Measurements from ENCODE around the gene GLI3. TPM values are rescaled to one million over a fixed set of nuclear protein-coding genes. Genes with fewer than 3 reads are reported as not detected.

The GLI3 gene
- total RNA-seq, 2 experiments from 2014 or later: 0.12 TPM; not detected in 1

DNA sequence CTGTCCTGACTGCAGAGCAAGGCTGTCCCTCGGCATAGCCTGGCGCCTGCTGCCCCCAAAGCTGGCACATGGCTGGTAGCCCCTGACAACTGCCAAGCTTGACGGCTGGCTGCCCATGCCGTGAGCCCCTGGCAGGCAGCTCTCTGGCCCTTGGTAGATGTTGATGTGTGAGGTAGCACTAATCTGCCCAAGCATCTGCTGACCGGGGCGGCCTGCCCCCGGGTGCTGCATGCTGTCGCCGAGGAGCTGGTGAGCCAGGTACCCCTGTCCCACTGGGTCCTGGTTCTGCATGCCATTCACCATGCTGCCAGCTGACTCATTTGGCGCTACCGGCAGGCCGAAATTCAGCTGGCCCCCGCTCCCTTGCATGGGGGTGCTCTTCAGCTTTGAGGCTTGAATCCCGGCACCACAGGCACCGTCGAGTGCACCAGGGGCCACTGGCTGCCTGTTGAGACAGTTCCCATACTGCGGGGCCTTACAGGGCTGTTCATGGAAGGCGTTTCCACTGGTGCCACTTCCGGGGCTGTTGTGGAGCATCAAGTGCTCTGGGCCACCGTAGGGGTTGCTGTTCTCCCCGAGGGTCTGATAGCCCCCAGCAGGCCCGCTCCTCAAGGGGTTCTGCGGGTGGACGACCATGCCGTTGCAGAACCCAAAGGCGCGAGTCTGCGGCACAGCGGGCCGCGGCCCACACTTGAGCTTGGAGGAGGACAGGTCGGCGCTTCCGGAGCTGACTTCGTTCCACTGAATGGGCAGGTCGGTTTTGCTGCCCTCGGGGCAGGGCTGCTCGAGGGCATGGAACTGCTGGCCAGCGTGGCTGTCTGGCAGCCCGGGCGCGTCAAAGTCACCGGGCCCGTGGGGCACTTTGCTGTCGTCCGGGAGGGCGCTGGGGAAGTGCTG, 271.9 kb downstream of the GLI3 start:
- ChIA-PET POLR2A (no interaction called here), CTCF (no interaction called here)
- no peaks in the 10 kb centered on the region for H3K9me3 Mint-ChIP-seq
- H3K27ac Mint-ChIP-seq: no peak overlapping the region
- H3K36me3 Mint-ChIP-seq (ENCODE audit: low read depth): no peaks in the 10 kb centered on the region
- no peak overlapping the region for H3K4me3 Mint-ChIP-seq
- no peak for DNase-seq
- no peaks in the 10 kb centered on the region for H3K4me1 Mint-ChIP-seq
- H3K27me3 Mint-ChIP-seq: peaks cover 3% of the 10 kb centered on the region

GRCh38 chr7:41964183-41964753, 272.7 kb downstream of the GLI3 start:
- POLR2A ChIA-PET: no interaction called here
- no peak overlapping the region for H3K27ac Mint-ChIP-seq
- no peaks in the 10 kb centered on the region for H3K4me1 Mint-ChIP-seq
- H3K9me3 Mint-ChIP-seq: no peaks in the 10 kb centered on the region
- H3K4me3 Mint-ChIP-seq: no peak overlapping the region
- peaks cover 5% of the 10 kb centered on the region for H3K27me3 Mint-ChIP-seq
- no peaks in the 10 kb centered on the region for H3K36me3 Mint-ChIP-seq (ENCODE audit: low read depth)
- CTCF ChIA-PET: no interaction called here
- no peak for DNase-seq

- POLR2A ChIA-PET: no interaction called here
- Mint-ChIP-seq H3K27ac (no peak overlapping the region), H3K4me3 (no peak overlapping the region), H3K36me3 (ENCODE audit: low read depth) (no peaks in the 10 kb centered on the region), H3K27me3 (peaks cover 23% of the 10 kb centered on the region), H3K9me3 (no peaks in the 10 kb centered on the region), H3K4me1 (no peaks in the 10 kb centered on the region)
- CTCF ChIA-PET: interaction anchor here (2.3 kb wide), 1 partner anchor 13 kb away, joined by 7 read pairs; no protein-coding TSS in a partner anchor
- DNase-seq: no peak
Observed at GRCh38 chr7:41956705-41957104, 280.3 kb downstream of the GLI3 start.

- H3K27ac Mint-ChIP-seq: no peak overlapping the region
- H3K27me3 Mint-ChIP-seq: peaks cover 23% of the 10 kb centered on the region
- H3K9me3 Mint-ChIP-seq: no peaks in the 10 kb centered on the region
- ChIA-PET CTCF (interaction anchor here (0.7 to 2.3 kb wide), 2 partner anchors 13 to 16 kb away, joined by 3 to 7 read pairs; no protein-coding TSS in a partner anchor), POLR2A (no interaction called here)
- H3K4me1 Mint-ChIP-seq: no peaks in the 10 kb centered on the region
- H3K36me3 Mint-ChIP-seq (ENCODE audit: low read depth): no peaks in the 10 kb centered on the region
- no peak for DNase-seq
- no peak overlapping the region for H3K4me3 Mint-ChIP-seq
Observed at GRCh38 chr7:41955893-41956675, 280.9 kb downstream of the GLI3 start.

- no peak for DNase-seq
- Mint-ChIP-seq H3K27ac (no peak overlapping the region), H3K27me3 (peaks cover 23% of the 10 kb centered on the region), H3K9me3 (no peaks in the 10 kb centered on the region), H3K36me3 (ENCODE audit: low read depth) (no peaks in the 10 kb centered on the region), H3K4me1 (no peaks in the 10 kb centered on the region), H3K4me3 (no peak overlapping the region)
- POLR2A ChIA-PET: no interaction called here
- CTCF ChIA-PET: interaction anchor here (0.7 to 2.3 kb wide), 2 partner anchors 12 to 15 kb away, joined by 3 to 7 read pairs; no protein-coding TSS in a partner anchor
Observed at GRCh38 chr7:41955451-41955850, 281.6 kb downstream of the GLI3 start.

GRCh38 chr7:41954976-41955375, 282.0 kb downstream of the GLI3 start:
- DNase-seq: no peak
- H3K4me3 Mint-ChIP-seq: no peak overlapping the region

GRCh38 chr7:41948503-41948902, 288.5 kb downstream of the GLI3 start:
- Mint-ChIP-seq H3K36me3 (ENCODE audit: low read depth) (no peaks in the 10 kb centered on the region), H3K27me3 (no peaks in the 10 kb centered on the region), H3K4me1 (peaks cover 3% of the 10 kb centered on the region), H3K27ac (no peak overlapping the region), H3K9me3 (no peaks in the 10 kb centered on the region), H3K4me3 (no peak overlapping the region)
- ChIA-PET POLR2A (no interaction called here), CTCF (no interaction called here)
- DNase-seq: no peak

More at GRCh38 chr7:41954976-41955375, 282.0 kb downstream of the GLI3 start:
- ChIA-PET POLR2A (no interaction called here), CTCF (interaction anchor here (2.3 kb wide), 1 partner anchor 12 kb away, joined by 7 read pairs; no protein-coding TSS in a partner anchor)
- Mint-ChIP-seq H3K9me3 (no peaks in the 10 kb centered on the region), H3K36me3 (ENCODE audit: low read depth) (no peaks in the 10 kb centered on the region), H3K27me3 (peaks cover 23% of the 10 kb centered on the region), H3K27ac (no peak overlapping the region), H3K4me1 (no peaks in the 10 kb centered on the region)

- POLR2A ChIA-PET: no interaction called here
- peaks cover 8% of the 10 kb centered on the region for H3K4me1 Mint-ChIP-seq
- H3K4me3 Mint-ChIP-seq: no peak overlapping the region
Observed at GRCh38 chr7:41943094-41943577, 293.9 kb downstream of the GLI3 start.

DNA sequence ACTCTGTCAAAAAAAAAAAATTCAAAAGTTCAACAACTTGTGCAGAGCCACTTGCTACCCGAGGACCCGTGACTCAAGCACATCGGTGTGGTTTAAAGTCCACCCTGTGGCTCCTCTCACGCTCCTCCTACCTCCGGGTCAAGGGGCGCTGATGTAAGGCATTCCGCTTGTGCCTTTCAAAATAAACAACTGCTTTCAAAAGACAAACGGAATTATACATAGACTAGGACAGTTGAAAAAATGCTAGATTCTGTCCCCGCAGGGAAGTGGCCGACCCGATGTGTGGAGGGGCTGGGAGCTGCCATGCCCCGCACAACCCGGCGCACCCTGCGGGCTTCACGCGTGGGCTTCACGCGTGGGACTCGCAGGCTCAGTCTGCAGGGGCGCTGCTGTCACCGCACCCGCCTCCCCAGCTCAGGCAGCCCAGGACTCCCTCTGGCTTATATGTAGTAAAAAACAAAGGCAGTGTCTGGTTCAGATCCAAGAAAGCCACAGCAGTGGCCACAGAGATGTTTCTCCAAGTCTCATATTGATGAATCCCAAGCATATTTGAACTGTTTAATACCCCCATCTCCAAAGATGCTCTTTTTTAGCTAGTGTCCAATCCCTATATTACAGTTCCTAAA, 294.4 kb downstream of the GLI3 start:
- H3K4me3 Mint-ChIP-seq: no peak overlapping the region
- CTCF ChIA-PET: interaction anchor here (1.4 to 1.6 kb wide), 4 partner anchors 9 to 934 kb away, joined by 3 to 7 read pairs (median 5); no protein-coding TSS in a partner anchor

More at GRCh38 chr7:41943094-41943577, 293.9 kb downstream of the GLI3 start:
- H3K27ac Mint-ChIP-seq: no peak overlapping the region
- H3K36me3 Mint-ChIP-seq (ENCODE audit: low read depth): no peaks in the 10 kb centered on the region
- CTCF ChIA-PET: interaction anchor here (0.7 to 1.6 kb wide), 10 partner anchors 9 to 933 kb away, joined by 3 to 7 read pairs (median 3); no protein-coding TSS in a partner anchor
- peak; percentile 68 for DNase-seq
- H3K9me3 Mint-ChIP-seq: no peaks in the 10 kb centered on the region
- peaks cover 8% of the 10 kb centered on the region for H3K27me3 Mint-ChIP-seq

DNA sequence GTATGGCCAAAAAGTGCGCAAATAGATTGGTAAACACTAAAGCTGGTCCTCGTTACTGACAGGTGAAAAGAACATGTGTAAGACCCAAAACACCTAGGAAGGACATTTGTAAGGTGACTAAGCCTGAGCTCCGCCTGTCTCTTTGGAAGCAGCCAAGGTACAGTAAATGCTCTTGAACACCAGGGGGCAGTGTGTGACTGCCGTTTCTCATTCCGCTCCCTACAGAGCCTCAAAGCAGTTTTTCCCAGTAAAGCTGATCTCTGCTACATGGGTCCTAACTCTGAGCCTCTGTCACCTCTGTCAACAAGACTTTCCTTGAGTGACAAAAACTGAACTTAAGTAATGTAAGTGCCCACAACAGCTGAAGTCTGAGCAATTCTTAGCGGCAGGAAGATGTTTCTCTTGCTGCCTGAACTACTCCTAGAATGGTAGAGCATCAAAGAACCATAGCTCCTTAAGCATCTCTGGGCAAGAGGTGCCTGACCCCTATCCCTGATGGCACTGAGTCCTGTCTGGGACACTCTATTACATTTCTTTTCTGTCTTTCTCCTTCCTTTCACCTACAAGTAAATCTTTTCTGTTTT, 296.2 kb downstream of the GLI3 start:
- ChIA-PET POLR2A (no interaction called here), CTCF (interaction anchor here (0.6 to 1.5 kb wide), 11 partner anchors 9 to 1220 kb away, joined by 3 to 5 read pairs (median 3); no protein-coding TSS in a partner anchor)
- peak; percentile 50 for DNase-seq
- Mint-ChIP-seq H3K27ac (no peak overlapping the region), H3K27me3 (peaks cover 10% of the 10 kb centered on the region), H3K4me3 (no peak overlapping the region), H3K4me1 (peaks cover 8% of the 10 kb centered on the region), H3K36me3 (ENCODE audit: low read depth) (no peaks in the 10 kb centered on the region), H3K9me3 (no peaks in the 10 kb centered on the region)

More for the DNA sequence above, 294.4 kb downstream of the GLI3 start:
- peaks cover 8% of the 10 kb centered on the region for H3K4me1 Mint-ChIP-seq
- H3K27ac Mint-ChIP-seq: no peak overlapping the region
- H3K36me3 Mint-ChIP-seq (ENCODE audit: low read depth): no peaks in the 10 kb centered on the region
- POLR2A ChIA-PET: no interaction called here
- no peaks in the 10 kb centered on the region for H3K9me3 Mint-ChIP-seq
- H3K27me3 Mint-ChIP-seq: peaks cover 8% of the 10 kb centered on the region
- no peak for DNase-seq

DNA sequence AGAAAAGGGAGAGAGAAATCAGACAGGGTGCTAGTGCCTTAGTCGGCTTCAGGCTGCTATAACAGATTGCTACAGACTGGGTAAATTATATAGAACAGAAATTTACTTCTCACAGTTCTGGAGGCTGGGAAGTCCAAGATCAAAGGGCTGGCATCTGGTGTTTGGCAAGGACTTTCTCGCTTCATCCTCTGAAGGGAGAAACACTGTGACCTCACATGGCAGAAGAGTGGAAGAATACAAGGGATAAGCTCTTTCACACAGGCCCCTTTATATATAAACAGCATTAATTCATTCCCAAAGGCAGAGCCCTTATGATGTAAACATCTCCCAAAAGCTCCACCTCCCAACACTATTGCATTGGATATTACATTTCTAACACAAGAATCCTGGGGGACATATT, 298.6 kb downstream of the GLI3 start:
- no peak for DNase-seq
- Mint-ChIP-seq H3K4me1 (peaks cover 4% of the 10 kb centered on the region), H3K27ac (no peak overlapping the region), H3K9me3 (no peaks in the 10 kb centered on the region), H3K4me3 (no peak overlapping the region), H3K36me3 (ENCODE audit: low read depth) (no peaks in the 10 kb centered on the region), H3K27me3 (peaks cover 13% of the 10 kb centered on the region)
- POLR2A ChIA-PET: no interaction called here
- CTCF ChIA-PET: no interaction called here

GRCh38 chr7:41933427-41933826, 303.6 kb downstream of the GLI3 start:
- Mint-ChIP-seq H3K27me3 (peaks cover 7% of the 10 kb centered on the region), H3K27ac (no peak overlapping the region), H3K4me1 (no peaks in the 10 kb centered on the region), H3K4me3 (no peak overlapping the region), H3K36me3 (ENCODE audit: low read depth) (no peaks in the 10 kb centered on the region), H3K9me3 (no peaks in the 10 kb centered on the region)
- POLR2A ChIA-PET: interaction anchor here (0.6 kb wide), 1 partner anchor 1317 kb away, joined by 3 read pairs; no protein-coding TSS in a partner anchor
- CTCF ChIA-PET: interaction anchor here (1.1 to 1.3 kb wide), 2 partner anchors 9 to 10 kb away, joined by 3 to 6 read pairs; no protein-coding TSS in a partner anchor
- no peak for DNase-seq
